Heart left ventricle (tissue), 16 donors: ENCODE data around the gene ANK2. TPM values are rescaled to one million over a fixed set of nuclear protein-coding genes. Genes with fewer than 3 reads are reported as not detected.
A peak's percentile ranks its signal among the peaks of the same experiment; 100 is the strongest.

Experiments
- ATAC-seq, 4 donors: fragments of 200-7000 bp; cut with Tn5 transposase; one replicate each; pipeline ENCODE4 v1.9.1; 2020 to 2022; ENCODE audit warnings: moderate library complexity in 4 of 4, mild to moderate bottlenecking in 3 of 4, moderate number of reproducible peaks in 1 of 4
- DNase-seq, 5 donors: peaks; one replicate each; pipeline ENCODE4 v3.0.0-alpha.2; 2020
- H3K27ac ChIP-seq, 12 donors: fragments of 200-600 bp; sonication (generic) in 4 of 12; one replicate each; pipeline versions ENCODE4 v1.5.0 to v1.8.0; 2016 to 2022; ENCODE audit warnings: mild to moderate bottlenecking in 2 of 12
- H3K27me3 ChIP-seq, 9 donors: fragments of 200-600 bp; sonication (generic) in 2 of 9; one replicate each; pipeline versions ENCODE4 v1.5.1 to v1.8.0; 2016 to 2022; ENCODE audit warnings: mild to moderate bottlenecking in 3 of 9
- H3K36me3 ChIP-seq, 9 donors: fragments of 200-600 bp; sonication (generic) in 2 of 9; one replicate each; pipeline versions ENCODE4 v1.5.0 to v1.8.0; 2018 to 2022; ENCODE audit warnings: mild to moderate bottlenecking in 2 of 9
- H3K4me1 ChIP-seq, 12 donors: fragments of 200-600 bp; sonication (generic) in 4 of 12; one replicate each; pipeline versions ENCODE4 v1.5.0 to v1.8.0; 2016 to 2022; ENCODE audit warnings: mild to moderate bottlenecking in 3 of 12
- H3K4me3 ChIP-seq, 12 donors: fragments of 200-600 bp; sonication (generic) in 4 of 12; one replicate each; pipeline versions ENCODE4 v1.5.0 to v1.8.0; 2017 to 2022; ENCODE audit warnings: mild to moderate bottlenecking in 9 of 12, moderate library complexity in 4 of 12
- H3K9me3 ChIP-seq, 12 donors: fragments of 200-600 bp; sonication (generic) in 4 of 12; one replicate each; pipeline versions ENCODE4 v1.5.0 to v1.8.0; 2016 to 2022; ENCODE audit warnings: mild to moderate bottlenecking in 1 of 12
- POLR2A ChIP-seq, 2 donors: fragments of 450-650 bp; IDR thresholded peaks; one replicate each; pipeline ENCODE4 v1.6.1; 2017; ENCODE audit warnings: antibody characterized with exemption in 2 of 2, mild to moderate bottlenecking in 2 of 2, moderate library complexity in 2 of 2
- WGBS, 4 donors: extraction: QIAGEN DNeasy Blood & Tissue Kit in 2 of 4; methylation state at CpG; one replicate each; pipeline versions ENCODE4 v1.1.5 to v1.1.7; 2013 to 2018; 5-methylcytosine and 5-hydroxymethylcytosine counted together
- intact Hi-C, 10 donors: fragments of 100-400 bp; cut with DNase I; formaldehyde crosslinking; loops; one replicate each; pipeline versions ENCODE4 v1.11.1 to v1.14.2; 2022
- polyA plus RNA-seq, 2 donors: library from polyadenylated mRNA; stranded (reverse); fragments of 200-250 nt; gene quantifications; one replicate each; pipeline ENCODE4 v1.2.3, GENCODE V29; 2013
- total RNA-seq, 9 donors: library from RNA; depleted of rRNA in 2 of 9; stranded (reverse); fragments of >200 nt in 2 of 9; fragmentation: NEBNext Ultra II Directional in 3 of 9; extraction: Animal tissue kit (Norgen Biotek cat#: 25700) in 3 of 9; gene quantifications; one replicate each; pipeline versions ENCODE4 v1.1.0 to v1.2.4, GENCODE V29; 2016 to 2023
- TF ChIP-seq, protein P1 (sequence below), 12 donors: fragments of 200-600 bp; sonication (generic) in 4 of 12; IDR thresholded peaks; one replicate each; pipeline versions ENCODE4 v1.5.0 to v1.8.0; 2018 to 2022; ENCODE audit warnings: antibody characterized with exemption in 12 of 12, mild to moderate bottlenecking in 5 of 12
- donor health status: ischemic (EF 13 %, LVEDD 7.1; RV severe dilation, severe dysfunction).
- donor health status: healthy with polysubstance abuse.
- donor health status: DM: no; HTN: yes; CAD: no.
- donor health status: DM: no; HTN: no; CAD: no.
- donor health status: ischemic (EF 25% LVEDD 6.9; RV normal size, moderate dysfunction).
- donor health status: ischemic (EF 25% LVEDD 5.7; RV mildly dilated, moderate dysfunction).
- donor health status: healthy.
- donor health status: DM: yes; HTN: yes; CAD: no.
- donor health status: ischemic (EF 35%, LVEDD 5.7; RV mildly dilated, moderate dysfunction).
- donor health status: nonischemic (EF 11% LVEDD 7.7; RV severe dilation, severe dysfunction).
- donor health status: DM: yes; HTN: yes; CAD: no.
- donor health status: PGD.
- donor health status: ischemic (EF 29% LVEDD 5.4; RV normal size, mild dysfunction).
- donor health status: nonischemic (EF 23%, LVEDD 6.1; RV moderate dilation, normal function).

ANK2 gene
- total and polyA plus RNA-seq, 11 donors, result 30.7 to 351 (median 267) TPM

DNA sequence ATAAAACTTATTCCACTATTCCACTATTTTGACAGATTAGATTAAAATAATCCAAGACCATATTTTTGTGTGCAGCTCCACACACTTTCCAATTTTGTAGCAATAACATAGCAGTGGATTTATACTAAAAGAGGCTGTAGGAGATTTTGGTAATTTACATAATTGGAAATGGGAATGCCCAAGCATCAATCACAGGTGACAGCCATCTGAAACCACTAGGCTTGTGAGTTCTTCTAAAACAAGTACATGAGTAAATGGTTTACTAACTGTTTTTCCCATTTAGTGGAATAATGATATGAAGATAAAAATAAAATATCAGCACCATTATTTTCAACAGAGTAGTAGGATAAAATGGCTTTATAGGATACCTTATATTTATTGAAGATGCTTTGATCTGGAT, 4.4 kb downstream of the ANK2 start:
- Histone ChIP-seq H3K27me3 (no peaks in the 10 kb centered on the region), H3K9me3 (no peaks in the 10 kb centered on the region), H3K27ac (no peak overlapping the region), H3K36me3 (no peaks in the 10 kb centered on the region), H3K4me3 (no peak overlapping the region), H3K4me1 (peaks cover 0 to 34% (median 1%) of the 10 kb centered on the region in 12 donors)
- ATAC-seq, result no peak
- intact Hi-C loops, result no loop called here
- TF ChIP-seq, protein P1, sequence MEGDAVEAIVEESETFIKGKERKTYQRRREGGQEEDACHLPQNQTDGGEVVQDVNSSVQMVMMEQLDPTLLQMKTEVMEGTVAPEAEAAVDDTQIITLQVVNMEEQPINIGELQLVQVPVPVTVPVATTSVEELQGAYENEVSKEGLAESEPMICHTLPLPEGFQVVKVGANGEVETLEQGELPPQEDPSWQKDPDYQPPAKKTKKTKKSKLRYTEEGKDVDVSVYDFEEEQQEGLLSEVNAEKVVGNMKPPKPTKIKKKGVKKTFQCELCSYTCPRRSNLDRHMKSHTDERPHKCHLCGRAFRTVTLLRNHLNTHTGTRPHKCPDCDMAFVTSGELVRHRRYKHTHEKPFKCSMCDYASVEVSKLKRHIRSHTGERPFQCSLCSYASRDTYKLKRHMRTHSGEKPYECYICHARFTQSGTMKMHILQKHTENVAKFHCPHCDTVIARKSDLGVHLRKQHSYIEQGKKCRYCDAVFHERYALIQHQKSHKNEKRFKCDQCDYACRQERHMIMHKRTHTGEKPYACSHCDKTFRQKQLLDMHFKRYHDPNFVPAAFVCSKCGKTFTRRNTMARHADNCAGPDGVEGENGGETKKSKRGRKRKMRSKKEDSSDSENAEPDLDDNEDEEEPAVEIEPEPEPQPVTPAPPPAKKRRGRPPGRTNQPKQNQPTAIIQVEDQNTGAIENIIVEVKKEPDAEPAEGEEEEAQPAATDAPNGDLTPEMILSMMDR (IDR thresholded peaks at IDR 0.05), result no peak
- TF ChIP-seq POLR2A (IDR thresholded peaks at IDR 0.05), result no peak
- DNase-seq, result no peak

DNA sequence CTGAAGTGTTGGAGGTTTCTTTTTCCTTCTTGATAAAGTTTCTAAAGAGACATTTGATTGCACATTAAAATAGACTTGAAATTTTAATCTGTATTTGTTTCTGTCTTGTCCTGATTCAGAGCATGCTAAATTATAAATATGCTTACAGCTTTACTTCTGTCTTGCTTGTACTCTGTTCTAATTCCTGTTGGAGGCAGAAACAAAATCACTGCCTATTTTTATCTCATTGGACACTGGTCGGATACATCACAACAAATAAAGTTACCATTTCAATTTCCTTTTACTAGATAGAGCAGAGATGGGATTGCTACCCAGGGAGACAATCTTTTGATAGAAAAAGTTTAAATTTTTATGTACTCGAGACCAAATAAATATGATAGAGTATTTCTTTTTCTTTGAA, 6.9 kb downstream of the ANK2 start:
- 52 to 56% (median 54%) methylated on average over 2 of the region's 2 CpGs for WGBS, 4 donors
- peak in 1 of 4 donors; percentile 37 for ATAC-seq
- Histone ChIP-seq H3K27ac (no peak overlapping the region), H3K4me3 (no peak overlapping the region), H3K27me3 (no peaks in the 10 kb centered on the region), H3K36me3 (no peaks in the 10 kb centered on the region), H3K4me1 (peaks cover 0 to 43% (median 10%) of the 10 kb centered on the region in 12 donors), H3K9me3 (no peaks in the 10 kb centered on the region)
- DNase-seq, result no peak
- TF ChIP-seq POLR2A (IDR thresholded peaks at IDR 0.05), result no peak
- TF ChIP-seq, protein P1 (IDR thresholded peaks at IDR 0.05), result no peak
- intact Hi-C loops, result no loop called here

DNA sequence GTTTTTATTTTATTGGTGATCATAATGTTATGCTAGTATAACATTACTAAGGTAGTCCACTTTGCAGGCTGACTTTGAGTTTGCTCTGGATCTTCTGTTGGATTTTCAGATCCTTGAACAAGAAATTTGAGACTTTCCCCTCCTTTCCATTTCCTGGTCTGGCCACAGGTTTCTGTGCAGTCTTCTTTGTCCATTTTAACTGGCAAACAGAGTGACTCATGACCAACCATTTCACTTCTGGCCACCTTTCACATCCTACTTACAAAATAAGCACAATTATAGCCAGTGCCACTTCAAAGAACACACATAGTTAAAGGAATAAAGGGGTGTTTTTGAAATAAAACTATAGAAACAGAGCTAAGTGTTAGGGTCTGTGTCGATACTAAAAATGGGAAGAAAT, 8.4 kb downstream of the ANK2 start:
- ATAC-seq (no peak), DNase-seq (no peak)
- Histone ChIP-seq H3K4me3 (no peak overlapping the region), H3K27ac (no peak overlapping the region), H3K36me3 (no peaks in the 10 kb centered on the region), H3K9me3 (no peaks in the 10 kb centered on the region), H3K27me3 (no peaks in the 10 kb centered on the region), H3K4me1 (peaks cover 0 to 40% (median 10%) of the 10 kb centered on the region in 12 donors)
- WGBS, 4 donors, result 86 to 98% (median 92%) methylated on average over 1 of the region's 1 CpG
- no peak for TF ChIP-seq POLR2A (IDR thresholded peaks at IDR 0.05)
- TF ChIP-seq, protein P1 (IDR thresholded peaks at IDR 0.05), result no peak
- intact Hi-C loops, result no loop called here

DNA sequence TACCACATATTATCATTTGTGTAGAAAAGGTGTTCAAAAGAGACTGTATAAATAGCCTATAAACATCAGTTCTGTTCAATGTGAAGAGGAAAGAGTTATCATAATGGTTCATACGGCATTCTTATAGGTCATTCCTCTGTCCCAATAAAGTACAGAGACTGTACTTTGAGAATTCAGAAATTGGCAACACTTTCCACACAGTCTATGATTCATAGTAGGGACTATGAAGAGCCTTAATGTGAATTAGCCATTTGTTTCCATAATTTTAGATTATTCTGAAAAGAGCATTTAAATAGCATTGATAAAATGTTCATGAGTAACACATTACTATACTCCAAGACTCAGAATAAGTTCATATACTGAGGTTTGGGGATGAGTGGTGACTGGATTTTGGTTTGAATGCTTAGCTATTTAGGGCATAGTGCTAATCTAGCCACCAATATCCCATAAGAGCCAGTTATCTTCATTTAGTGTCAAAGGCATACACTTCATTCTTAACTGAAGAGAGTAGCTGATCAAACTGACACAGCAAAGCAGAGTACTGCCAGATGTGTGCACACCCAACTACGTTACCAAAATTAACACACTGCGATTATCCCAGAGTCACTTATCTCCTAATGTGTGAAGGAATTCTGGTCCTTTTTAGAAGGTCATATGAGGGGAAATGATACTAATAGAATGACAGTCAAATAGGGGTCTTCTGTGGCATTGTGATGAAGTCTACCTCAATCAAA, 10.2 kb downstream of the ANK2 start:
- H3K9me3 ChIP-seq, result no peaks in the 10 kb centered on the region
- 24 to 41% (median 33%) methylated on average over 3 of the region's 3 CpGs for WGBS, 4 donors
- no peaks in the 10 kb centered on the region for H3K36me3 ChIP-seq
- no peak overlapping the region for H3K4me3 ChIP-seq
- H3K4me1 ChIP-seq, result peaks cover 0 to 44% (median 10%) of the 10 kb centered on the region in 12 donors
- H3K27me3 ChIP-seq, result no peaks in the 10 kb centered on the region
- peak; percentile 10 to 66 (median 48) for ATAC-seq
- DNase-seq, result no peak
- intact Hi-C loops, result no loop called here
- H3K27ac ChIP-seq, result peak overlapping the region in 5 of 12 donors; percentile 3 to 27 (median 8)
- TF ChIP-seq, protein P1 (IDR thresholded peaks at IDR 0.05), result no peak
- TF ChIP-seq POLR2A (IDR thresholded peaks at IDR 0.05), result no peak
